Measurements from ENCODE around the gene POU6F2. TPM values are rescaled to one million over a fixed set of nuclear protein-coding genes. Genes with fewer than 3 reads are reported as not detected.

The POU6F2 gene
- total RNA-seq, result 1 to 10 TPM in 1 of 6 experiments, under 1 TPM in 3, not detected in 2; 0.12 to 2.1 (median 0.64) TPM
- long read RNA-seq, result 0 reads

DNA sequence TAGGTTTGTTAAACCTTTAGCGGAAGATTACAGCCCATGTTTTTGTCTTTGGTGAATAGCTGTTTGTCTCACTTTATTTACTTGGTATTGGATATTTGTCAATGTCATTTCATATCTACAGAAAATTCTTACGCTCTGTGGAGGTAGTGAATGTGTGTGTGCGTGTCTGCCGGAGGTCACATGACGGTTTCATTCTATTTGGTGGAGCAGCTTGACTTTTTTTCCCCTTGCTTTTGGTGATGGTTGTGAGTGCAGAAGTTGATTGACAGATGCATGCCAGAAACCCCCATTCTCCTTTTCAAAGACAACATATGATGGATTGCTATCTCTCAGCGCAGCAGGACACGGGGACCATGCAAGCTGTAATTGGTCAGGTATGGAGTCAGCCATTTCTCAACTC lies at the start of gene POU6F2:
Gene POU6F2, plus strand, starts transcription at position 225 of the 400 bp plus-strand sequence. Its CDS starts 45 bp downstream, at position 270.
- Histone ChIP-seq H3K4me1 (no peaks in the 10 kb centered on the region), H3K36me3 (no peaks in the 10 kb centered on the region), H3K4me3 (peak within 1 kb of the TSS in 2 of 3 donors; percentile 13 to 19), H3K9me3 (peaks cover 0 to 2% (median 0%) of the 10 kb centered on the region in 4 donors), H3K27ac (no peak within 1 kb of the TSS), H3K27me3 (peaks cover 0 to 9% of the 10 kb centered on the region in 2 donors)
- ATAC-seq (no peak), DNase-seq (no peak)
- 80% methylated on average over 5 of the region's 7 CpGs for WGBS (ENCODE audit: insufficient coverage, low coverage, low lambda C conversion rate, missing lambda C conversion rate)
- TF ChIP-seq CTCF (IDR thresholded peaks at IDR 0.05) (no peak), POLR2A (IDR thresholded peaks at IDR 0.05) (no peak)
- intact Hi-C loops (cut with DNase I), result no loop called here

DNA sequence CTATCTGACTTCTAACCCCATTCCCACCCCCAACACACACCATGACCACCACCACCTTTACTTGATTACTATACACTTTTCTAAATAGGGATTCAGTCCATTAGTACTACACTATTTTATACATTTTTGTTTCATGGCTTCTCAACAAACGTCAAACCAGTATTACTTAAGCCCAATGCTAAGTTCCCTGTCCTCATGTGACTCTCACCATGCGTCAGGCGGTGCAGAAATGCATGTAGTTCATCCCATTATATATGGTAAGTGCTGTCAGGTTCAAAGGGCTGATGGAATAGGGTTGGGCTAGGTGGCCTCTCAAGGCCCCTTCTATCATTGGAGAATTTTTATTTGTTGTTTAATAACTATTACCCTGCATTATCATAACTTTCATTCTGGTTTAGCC lies 49.2 kb upstream of the POU6F2 start:
- no peak for ATAC-seq
- Histone ChIP-seq H3K27me3 (no peaks in the 10 kb centered on the region), H3K9me3 (no peaks in the 10 kb centered on the region), H3K27ac (no peak overlapping the region), H3K4me1 (no peaks in the 10 kb centered on the region), H3K36me3 (no peaks in the 10 kb centered on the region), H3K4me3 (no peak overlapping the region)
- 77% methylated on average over 3 of the region's 3 CpGs for WGBS (ENCODE audit: insufficient coverage, low coverage, low lambda C conversion rate, missing lambda C conversion rate)
- intact Hi-C loops (cut with DNase I), result no loop called here
- TF ChIP-seq POLR2A (IDR thresholded peaks at IDR 0.05), result no peak
- no peak for TF ChIP-seq CTCF (IDR thresholded peaks at IDR 0.05)
- no peak for DNase-seq

DNA sequence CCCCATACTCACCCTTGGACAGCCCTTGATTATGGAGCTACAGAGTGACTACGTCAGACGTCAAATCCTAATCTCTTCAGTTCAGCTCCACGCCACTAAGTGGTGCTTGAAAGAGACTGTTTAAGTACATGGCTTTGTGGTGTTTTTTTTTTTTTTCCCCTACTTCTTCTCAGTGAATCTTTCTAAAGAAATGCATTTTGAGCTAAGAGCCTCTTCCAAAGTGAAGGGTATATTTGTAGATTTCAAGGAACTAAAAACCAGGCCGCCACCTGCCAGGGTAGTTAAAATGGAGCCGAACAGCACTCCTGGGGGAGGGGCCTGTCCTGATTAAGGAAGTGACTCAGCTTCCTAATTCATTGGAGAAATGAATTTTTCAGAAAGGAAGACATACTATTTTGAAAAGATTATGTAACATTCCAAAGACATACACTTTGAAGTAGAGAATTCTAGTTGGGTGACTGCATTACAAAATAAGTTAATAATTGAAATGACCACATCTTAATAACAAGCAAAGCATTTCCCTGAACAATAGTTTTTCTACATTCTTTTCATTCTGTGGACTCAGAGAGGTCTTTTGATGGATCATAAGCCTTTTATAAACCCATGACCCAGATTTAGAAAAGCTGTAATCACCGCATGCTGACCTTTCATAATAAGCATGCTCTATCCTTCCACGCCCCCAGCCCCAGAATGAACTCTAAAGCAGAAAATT lies 48.1 kb upstream of the POU6F2 start:
- WGBS (ENCODE audit: insufficient coverage, low coverage, low lambda C conversion rate, missing lambda C conversion rate), result 76% methylated on average over 7 of the region's 7 CpGs
- intact Hi-C loops (cut with DNase I), result no loop called here
- Histone ChIP-seq H3K36me3 (no peaks in the 10 kb centered on the region), H3K4me3 (no peak overlapping the region), H3K27me3 (no peaks in the 10 kb centered on the region), H3K27ac (no peak overlapping the region), H3K4me1 (no peaks in the 10 kb centered on the region), H3K9me3 (no peaks in the 10 kb centered on the region)
- no peak for ATAC-seq
- no peak for DNase-seq
- TF ChIP-seq CTCF (IDR thresholded peaks at IDR 0.05) (no peak), POLR2A (IDR thresholded peaks at IDR 0.05) (no peak)

- intact Hi-C loops (cut with DNase I), result no loop called here
Measured at GRCh38 chr7:38932509-38933168, 45.1 kb upstream of the POU6F2 start.

More at GRCh38 chr7:38932509-38933168, 45.1 kb upstream of the POU6F2 start:
- no peaks in the 10 kb centered on the region for H3K27me3 ChIP-seq
- DNase-seq (peak; percentile 58 to 78 (median 77)), ATAC-seq (peak; percentile 61 to 87 (median 76))
- TF ChIP-seq CTCF (IDR thresholded peaks at IDR 0.05) (peak; percentile 81 to 92 (median 84)), POLR2A (IDR thresholded peaks at IDR 0.05) (no peak)
- no peak overlapping the region for H3K27ac ChIP-seq
- H3K9me3 ChIP-seq, result no peaks in the 10 kb centered on the region
- no peaks in the 10 kb centered on the region for H3K36me3 ChIP-seq
- no peak overlapping the region for H3K4me3 ChIP-seq
- H3K4me1 ChIP-seq, result no peaks in the 10 kb centered on the region
- 31% methylated on average over 6 of the region's 6 CpGs for WGBS (ENCODE audit: insufficient coverage, low coverage, low lambda C conversion rate, missing lambda C conversion rate)

Data from right lobe of liver (tissue), 6 donors.